ENCODE results near the gene AMZ2.
"Not testable (repeated sequence)": the region's sequence is repeated elsewhere in the genome, so short reads cannot be mapped to it uniquely, and the experiment has no call there.

The AMZ2 gene

GRCh38 chr17:68210570-68211315 lies 37.1 kb upstream of the AMZ2 start:
- H3K4me3 ChIP-seq (ENCODE audit: low read depth, low read length) = no peak overlapping the region
- in situ Hi-C loops (cut with HindIII; ENCODE audit: low pct_ligation_motif_present, low sequenced_read_pairs) = no loop called here

GRCh38 chr17:68213428-68214411 lies 34.1 kb upstream of the AMZ2 start:
- in situ Hi-C loops (cut with HindIII; ENCODE audit: low pct_ligation_motif_present, low sequenced_read_pairs); DNase-seq; H3K4me3 ChIP-seq (ENCODE audit: low read depth, low read length); H3K27me3 ChIP-seq (replicated peaks); H3K27ac ChIP-seq; H3K36me3 ChIP-seq (replicated peaks): not testable (repeated sequence)

More at GRCh38 chr17:68210570-68211315, 37.1 kb upstream of the AMZ2 start:
- no peak for DNase-seq
- Histone ChIP-seq H3K27ac (no peak overlapping the region), H3K36me3 (replicated peaks) (no peaks in the 10 kb centered on the region), H3K27me3 (replicated peaks) (no peaks in the 10 kb centered on the region)
- no peak for TF ChIP-seq CTCF (IDR thresholded peaks at IDR 0.05; ENCODE audit: low read depth, low read length, missing control alignments)

- H3K27me3 ChIP-seq (replicated peaks); H3K36me3 ChIP-seq (replicated peaks); in situ Hi-C loops (cut with HindIII; ENCODE audit: low pct_ligation_motif_present, low sequenced_read_pairs); DNase-seq; H3K4me3 ChIP-seq (ENCODE audit: low read depth, low read length); H3K27ac ChIP-seq: not testable (repeated sequence)
Measured at GRCh38 chr17:68215453-68215852, 32.4 kb upstream of the AMZ2 start.

GRCh38 chr17:68219429-68219828 lies 28.4 kb upstream of the AMZ2 start:
- H3K36me3 ChIP-seq (replicated peaks); H3K27ac ChIP-seq; DNase-seq; H3K4me3 ChIP-seq (ENCODE audit: low read depth, low read length); H3K27me3 ChIP-seq (replicated peaks); in situ Hi-C loops (cut with HindIII; ENCODE audit: low pct_ligation_motif_present, low sequenced_read_pairs): not testable (repeated sequence)

- H3K27me3 ChIP-seq (replicated peaks); H3K36me3 ChIP-seq (replicated peaks); H3K27ac ChIP-seq; H3K4me3 ChIP-seq (ENCODE audit: low read depth, low read length); DNase-seq; in situ Hi-C loops (cut with HindIII; ENCODE audit: low pct_ligation_motif_present, low sequenced_read_pairs): not testable (repeated sequence)
Measured at GRCh38 chr17:68220186-68220585, 27.7 kb upstream of the AMZ2 start.

GRCh38 chr17:68220786-68221185 lies 27.1 kb upstream of the AMZ2 start:
- H3K27ac ChIP-seq; H3K27me3 ChIP-seq (replicated peaks); DNase-seq; in situ Hi-C loops (cut with HindIII; ENCODE audit: low pct_ligation_motif_present, low sequenced_read_pairs); H3K4me3 ChIP-seq (ENCODE audit: low read depth, low read length); H3K36me3 ChIP-seq (replicated peaks): not testable (repeated sequence)

GRCh38 chr17:68221786-68222185 lies 26.1 kb upstream of the AMZ2 start:
- Histone ChIP-seq H3K36me3 (replicated peaks) (no peaks in the 10 kb centered on the region), H3K4me3 (ENCODE audit: low read depth, low read length) (no peak overlapping the region), H3K27me3 (replicated peaks) (no peaks in the 10 kb centered on the region), H3K27ac (no peak overlapping the region)
- no peak for TF ChIP-seq CTCF (IDR thresholded peaks at IDR 0.05; ENCODE audit: low read depth, low read length, missing control alignments)
- in situ Hi-C loops (cut with HindIII; ENCODE audit: low pct_ligation_motif_present, low sequenced_read_pairs) = no loop called here
- no peak for DNase-seq

GRCh38 chr17:68222606-68223005 lies 25.2 kb upstream of the AMZ2 start:
- Histone ChIP-seq H3K4me3 (ENCODE audit: low read depth, low read length) (no peak overlapping the region), H3K27me3 (replicated peaks) (no peaks in the 10 kb centered on the region), H3K27ac (no peak overlapping the region), H3K36me3 (replicated peaks) (no peaks in the 10 kb centered on the region)
- no peak for TF ChIP-seq CTCF (IDR thresholded peaks at IDR 0.05; ENCODE audit: low read depth, low read length, missing control alignments)
- DNase-seq = no peak
- in situ Hi-C loops (cut with HindIII; ENCODE audit: low pct_ligation_motif_present, low sequenced_read_pairs) = no loop called here

- in situ Hi-C loops (cut with HindIII; ENCODE audit: low pct_ligation_motif_present, low sequenced_read_pairs); DNase-seq: not testable (repeated sequence)
Measured at GRCh38 chr17:68225055-68225454, 22.8 kb upstream of the AMZ2 start.

GRCh38 chr17:68228039-68228680 lies 19.7 kb upstream of the AMZ2 start:
- H3K27ac ChIP-seq; H3K4me3 ChIP-seq (ENCODE audit: low read depth, low read length); DNase-seq; H3K36me3 ChIP-seq (replicated peaks); in situ Hi-C loops (cut with HindIII; ENCODE audit: low pct_ligation_motif_present, low sequenced_read_pairs); H3K27me3 ChIP-seq (replicated peaks): not testable (repeated sequence)

More at GRCh38 chr17:68225055-68225454, 22.8 kb upstream of the AMZ2 start:
- H3K27me3 ChIP-seq (replicated peaks); H3K27ac ChIP-seq; H3K4me3 ChIP-seq (ENCODE audit: low read depth, low read length); H3K36me3 ChIP-seq (replicated peaks): not testable (repeated sequence)

Data from brain microvascular endothelial cell (primary cell).